ENCODE results near the gene COL23A1. TPM values are rescaled to one million over a fixed set of nuclear protein-coding genes. Genes with fewer than 3 reads are reported as not detected.
A peak's percentile ranks its signal among the peaks of the same experiment; 100 is the strongest.
"Not testable (repeated sequence)": the region's sequence is repeated elsewhere in the genome, so short reads cannot be mapped to it uniquely, and the experiment has no call there.

COL23A1 gene
- total RNA-seq, 2 donors from 2014 or later, result 2.0 to 3.0 TPM

- no peak for DNase-seq (ENCODE audit: low spot score)
Measured at GRCh38 chr5:178590924-178591423, 781 bp upstream of the COL23A1 start.

GRCh38 chr5:178589180-178590140 is 733 bp downstream of the COL23A1 start:
- intact Hi-C loops (cut with DNase I), result no loop called here
- DNase-seq (ENCODE audit: low spot score), result no peak

More at GRCh38 chr5:178590924-178591423, 781 bp upstream of the COL23A1 start:
- intact Hi-C loops (cut with DNase I), result no loop called here

- intact Hi-C loops (cut with DNase I), result no loop called here
- DNase-seq (ENCODE audit: low spot score), result no peak
Measured at GRCh38 chr5:178588769-178589168, 1.4 kb downstream of the COL23A1 start.

- intact Hi-C loops (cut with DNase I), result no loop called here
- no peak for DNase-seq (ENCODE audit: low spot score)
Measured at GRCh38 chr5:178587763-178588611, 2.2 kb downstream of the COL23A1 start.

- intact Hi-C loops (cut with DNase I), result no loop called here
- DNase-seq (ENCODE audit: low spot score), result no peak
Measured at GRCh38 chr5:178586396-178586795, 3.8 kb downstream of the COL23A1 start.

GRCh38 chr5:178585421-178585820 is 4.8 kb downstream of the COL23A1 start:
- peak; percentile 93 for DNase-seq (ENCODE audit: low spot score)
- intact Hi-C loops (cut with DNase I), result not testable (repeated sequence)

- intact Hi-C loops (cut with DNase I), result no loop called here
- no peak for DNase-seq (ENCODE audit: low spot score)
Measured at GRCh38 chr5:178583279-178583678, 6.9 kb downstream of the COL23A1 start.

GRCh38 chr5:178582291-178582690 is 7.9 kb downstream of the COL23A1 start:
- DNase-seq (ENCODE audit: low spot score), result no peak
- intact Hi-C loops (cut with DNase I), result no loop called here

- no peak for DNase-seq (ENCODE audit: low spot score)
- intact Hi-C loops (cut with DNase I), result no loop called here
Measured at GRCh38 chr5:178581621-178582020, 8.6 kb downstream of the COL23A1 start.

GRCh38 chr5:178580271-178580955 is 9.8 kb downstream of the COL23A1 start:
- intact Hi-C loops (cut with DNase I), result no loop called here

GRCh38 chr5:178577944-178578343 is 12.2 kb downstream of the COL23A1 start:
- intact Hi-C loops (cut with DNase I), result no loop called here
- DNase-seq (ENCODE audit: low spot score), result no peak

More at GRCh38 chr5:178580271-178580955, 9.8 kb downstream of the COL23A1 start:
- DNase-seq (ENCODE audit: low spot score), result no peak

GRCh38 chr5:178577376-178577839 is 12.8 kb downstream of the COL23A1 start:
- intact Hi-C loops (cut with DNase I), result no loop called here

GRCh38 chr5:178576591-178577351 is 13.4 kb downstream of the COL23A1 start:
- intact Hi-C loops (cut with DNase I), result no loop called here
- no peak for DNase-seq (ENCODE audit: low spot score)

More at GRCh38 chr5:178577376-178577839, 12.8 kb downstream of the COL23A1 start:
- DNase-seq (ENCODE audit: low spot score), result no peak

GRCh38 chr5:178573216-178573615 is 17.0 kb downstream of the COL23A1 start:
- intact Hi-C loops (cut with DNase I), result no loop called here
- no peak for DNase-seq (ENCODE audit: low spot score)

GRCh38 chr5:178572617-178573016 is 17.6 kb downstream of the COL23A1 start:
- DNase-seq (ENCODE audit: low spot score), result no peak
- intact Hi-C loops (cut with DNase I), result no loop called here

- intact Hi-C loops (cut with DNase I), result no loop called here
- no peak for DNase-seq (ENCODE audit: low spot score)
Measured at GRCh38 chr5:178569485-178569884, 20.7 kb downstream of the COL23A1 start.

GRCh38 chr5:178564811-178565550 is 25.2 kb downstream of the COL23A1 start:
- intact Hi-C loops (cut with DNase I), result no loop called here
- DNase-seq (ENCODE audit: low spot score), result no peak

- DNase-seq (ENCODE audit: low spot score), result no peak
- intact Hi-C loops (cut with DNase I), result no loop called here
Measured at GRCh38 chr5:178564397-178564796, 25.8 kb downstream of the COL23A1 start.
